Thyroid gland (tissue), 4 donors: ENCODE measurements around the gene STK33.

Experiments used
- CTCF ChIP-seq, 6 experiments: fragments of 200-600 bp in 3 of 6; fragments of 450-650 bp in 3 of 6; sonication (generic) in 3 of 6; IDR thresholded peaks; one replicate each; pipeline ENCODE4 v1.5.1; 2016 to 2019; ENCODE audit warnings: antibody characterized with exemption in 6 of 6, mild to moderate bottlenecking in 2 of 6, inconsistent platforms in 1 of 6, moderate library complexity in 1 of 6
- POLR2A ChIP-seq, 2 donors: fragments of 450-650 bp; IDR thresholded peaks; one replicate each; pipeline ENCODE4 v1.6.1; 2017; ENCODE audit warnings: antibody characterized with exemption in 2 of 2, mild to moderate bottlenecking in 2 of 2, moderate library complexity in 1 of 2

DNA sequence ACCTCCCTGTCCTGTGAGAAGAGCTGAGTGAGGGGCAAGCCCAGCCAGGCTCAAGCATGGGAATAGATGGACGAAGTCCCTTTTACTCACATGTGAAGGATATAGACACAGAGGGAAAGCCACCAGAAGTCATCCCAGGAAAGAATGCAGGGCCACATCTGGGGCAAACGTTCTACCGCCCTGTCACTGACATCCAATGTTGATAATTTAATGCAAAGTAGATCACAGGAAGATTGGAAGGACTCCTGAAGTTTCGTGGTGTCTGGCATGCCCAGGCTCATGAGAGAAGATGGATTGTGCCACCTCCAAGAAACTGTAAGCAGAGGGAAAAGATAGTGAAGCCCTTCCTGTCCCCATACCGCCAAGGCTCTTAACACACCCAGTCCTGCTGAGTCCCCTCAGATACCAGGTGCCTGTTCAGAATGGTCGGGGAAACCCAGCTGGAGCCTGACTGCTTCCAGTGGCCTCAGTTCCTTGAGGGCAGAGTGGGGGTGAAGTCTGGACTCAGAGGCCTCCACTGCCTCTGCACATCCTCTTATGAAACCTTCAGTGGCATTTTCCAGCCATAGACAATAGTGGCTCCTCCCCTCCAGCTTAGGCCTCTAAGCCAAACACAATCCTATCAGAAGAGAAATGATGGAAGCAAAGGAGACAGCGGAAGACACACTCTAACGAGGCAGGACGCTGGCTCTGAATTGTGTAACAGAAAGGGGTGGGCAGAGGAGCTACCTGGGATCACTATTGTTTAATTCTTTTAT is 7.5 kb upstream of the STK33 start:
- no peak for TF ChIP-seq CTCF (IDR thresholded peaks at IDR 0.05)
- no peak for TF ChIP-seq POLR2A (IDR thresholded peaks at IDR 0.05)
